AG04450 (cell line): ENCODE data around the gene RSRC2. TPM values are rescaled to one million over a fixed set of nuclear protein-coding genes. Genes with fewer than 3 reads are reported as not detected.

ENCODE experiments used
- CTCF ChIA-PET: fragments of 300-600, 350-600 bp; formaldehyde crosslinking; extraction: SDS; loops from one replicate; lab custom pipeline; 2022; ENCODE audit warnings: antibody characterized with exemption, inconsistent platforms; lab: Charles Lee
- POLR2A ChIA-PET: fragments of 350-600 bp; formaldehyde crosslinking; extraction: SDS; loops from one replicate; lab custom pipeline; 2021; ENCODE audit warnings: antibody characterized with exemption, inconsistent platforms; lab: Yijun Ruan, JAX
- DNase-seq: peaks from one replicate; pipeline ENCODE4 v3.0.0-alpha.2; 2011; ENCODE audit warnings: low read depth, low spot score
- H3K27ac ChIP-seq: one replicate; pipeline ENCODE4 v1.5.1; 2012; ENCODE audit warnings: low read depth, low read length, control low read depth
- H3K27me3 ChIP-seq: one replicate; pipeline ENCODE4 v1.6.0; 2012; ENCODE audit warnings: low read length; ENCODE audit not compliant: control insufficient read depth, insufficient read depth
- H3K4me3 ChIP-seq: 2 replicates; pipeline ENCODE4 v1.5.1; 2011; ENCODE audit warnings: mild to moderate bottlenecking, low read depth, low read length, control low read depth
- H3K9me3 ChIP-seq: 2 replicates; pipeline ENCODE4 v1.5.1; 2012; ENCODE audit warnings: low read length; ENCODE audit not compliant: control insufficient read depth, insufficient read depth
- polyA plus RNA-seq: library from polyadenylated mRNA; depleted of rRNA; stranded (reverse); fragments of >200 nt; gene quantifications from 2 replicates; pipeline ENCODE4 v1.2.3, GENCODE V29; 2011
- TF ChIP-seq, protein P1 (sequence below): IDR thresholded peaks from 2 replicates; pipeline ENCODE4 v1.5.1; 2011; ENCODE audit warnings: low read depth, low read length, control low read depth, inconsistent platforms

The RSRC2 gene
- polyA plus RNA-seq, 1 experiment: 45.9 TPM

DNA sequence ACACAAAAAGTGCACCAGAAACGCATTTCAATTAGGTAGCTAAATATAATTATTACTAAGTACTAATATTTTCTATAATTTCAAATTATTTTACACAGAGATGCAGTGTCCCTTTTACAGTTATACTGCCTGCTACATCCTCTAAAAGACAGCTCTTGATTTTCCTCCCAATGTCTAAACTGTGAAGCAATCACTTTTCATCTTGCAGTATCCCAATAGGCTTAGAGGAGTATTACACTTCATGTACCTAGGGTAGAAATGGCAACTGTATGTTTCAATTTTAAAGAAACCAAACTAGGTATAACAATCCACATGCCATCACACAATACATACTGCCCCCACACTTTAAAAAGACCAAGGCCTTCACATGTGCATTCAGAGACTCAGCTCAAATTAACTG lies 7.3 kb downstream of the RSRC2 start:
- no peak for DNase-seq
- Histone ChIP-seq H3K4me3 (no peak overlapping the region), H3K27ac (no peak overlapping the region), H3K27me3 (no peaks in the 10 kb centered on the region), H3K9me3 (peaks cover 4% of the 10 kb centered on the region)
- POLR2A ChIA-PET: interaction anchor here (1.2 kb wide), 2 partner anchors 9 to 19 kb away, joined by 3 to 6 read pairs; partner anchors contain the start of gene ZCCHC8
- TF ChIP-seq, protein P1, sequence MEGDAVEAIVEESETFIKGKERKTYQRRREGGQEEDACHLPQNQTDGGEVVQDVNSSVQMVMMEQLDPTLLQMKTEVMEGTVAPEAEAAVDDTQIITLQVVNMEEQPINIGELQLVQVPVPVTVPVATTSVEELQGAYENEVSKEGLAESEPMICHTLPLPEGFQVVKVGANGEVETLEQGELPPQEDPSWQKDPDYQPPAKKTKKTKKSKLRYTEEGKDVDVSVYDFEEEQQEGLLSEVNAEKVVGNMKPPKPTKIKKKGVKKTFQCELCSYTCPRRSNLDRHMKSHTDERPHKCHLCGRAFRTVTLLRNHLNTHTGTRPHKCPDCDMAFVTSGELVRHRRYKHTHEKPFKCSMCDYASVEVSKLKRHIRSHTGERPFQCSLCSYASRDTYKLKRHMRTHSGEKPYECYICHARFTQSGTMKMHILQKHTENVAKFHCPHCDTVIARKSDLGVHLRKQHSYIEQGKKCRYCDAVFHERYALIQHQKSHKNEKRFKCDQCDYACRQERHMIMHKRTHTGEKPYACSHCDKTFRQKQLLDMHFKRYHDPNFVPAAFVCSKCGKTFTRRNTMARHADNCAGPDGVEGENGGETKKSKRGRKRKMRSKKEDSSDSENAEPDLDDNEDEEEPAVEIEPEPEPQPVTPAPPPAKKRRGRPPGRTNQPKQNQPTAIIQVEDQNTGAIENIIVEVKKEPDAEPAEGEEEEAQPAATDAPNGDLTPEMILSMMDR: no peak
- CTCF ChIA-PET: interaction anchor here (1.1 kb wide), 1 partner anchor 9 kb away, joined by 4 read pairs; no protein-coding TSS in a partner anchor

DNA sequence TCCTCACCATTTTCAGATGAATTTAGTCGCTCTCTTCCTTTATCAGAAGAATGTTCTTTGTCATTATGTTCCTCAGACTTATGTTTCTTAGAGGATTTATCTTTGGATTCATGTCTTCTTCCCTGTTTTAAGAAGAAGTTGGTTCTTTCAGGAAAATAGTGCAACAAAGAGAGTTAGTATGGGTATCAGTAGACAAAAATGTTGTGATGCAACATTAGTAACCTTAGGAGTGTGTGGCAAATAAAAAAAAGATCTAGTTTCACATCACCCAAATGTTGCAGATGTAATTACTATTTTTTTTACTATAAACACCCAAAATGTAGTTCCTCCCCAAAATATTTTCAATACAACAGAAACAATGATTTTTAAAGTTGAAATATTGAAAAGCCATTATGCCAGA lies 7.8 kb downstream of the RSRC2 start:
- Histone ChIP-seq H3K9me3 (peaks cover 4% of the 10 kb centered on the region), H3K4me3 (no peak overlapping the region), H3K27me3 (no peaks in the 10 kb centered on the region), H3K27ac (peak overlapping the region; percentile 22)
- TF ChIP-seq, protein P1: no peak
- ChIA-PET POLR2A (interaction anchor here (1.2 kb wide), 1 partner anchor 18 kb away, joined by 6 read pairs; the partner anchor contains the start of gene ZCCHC8), CTCF (no interaction called here)
- no peak for DNase-seq

DNA sequence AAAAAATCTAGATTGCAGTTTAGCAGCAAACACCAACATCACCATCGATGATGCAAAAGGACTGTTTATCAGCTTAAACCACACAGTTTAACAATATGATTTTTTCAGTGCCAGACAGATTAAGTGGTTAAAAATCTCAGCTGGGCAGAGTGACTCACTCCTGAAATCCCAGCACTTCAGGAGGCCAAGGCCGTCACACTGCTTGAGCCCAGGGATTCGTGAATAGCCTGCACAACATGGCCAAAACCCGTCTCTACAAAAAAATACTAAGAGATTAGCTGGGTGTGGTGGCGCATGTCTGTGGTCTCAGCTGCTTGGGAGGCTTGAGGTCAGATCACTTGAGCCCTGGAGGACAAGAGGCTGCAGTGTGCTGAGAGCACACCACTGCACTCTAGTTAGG lies 8.9 kb downstream of the RSRC2 start:
- CTCF ChIA-PET: no interaction called here
- TF ChIP-seq, protein P1: no peak
- Histone ChIP-seq H3K9me3 (peaks cover 4% of the 10 kb centered on the region), H3K27ac (peak overlapping the region; percentile 71), H3K27me3 (no peaks in the 10 kb centered on the region), H3K4me3 (no peak overlapping the region)
- POLR2A ChIA-PET: interaction anchor here (0.7 to 1.1 kb wide), 5 partner anchors 9 to 184 kb away, joined by 3 to 11 read pairs (median 5); partner anchors contain the start of genes KNTC1, RSRC2 and ZCCHC8
- peak; percentile 82 for DNase-seq

DNA sequence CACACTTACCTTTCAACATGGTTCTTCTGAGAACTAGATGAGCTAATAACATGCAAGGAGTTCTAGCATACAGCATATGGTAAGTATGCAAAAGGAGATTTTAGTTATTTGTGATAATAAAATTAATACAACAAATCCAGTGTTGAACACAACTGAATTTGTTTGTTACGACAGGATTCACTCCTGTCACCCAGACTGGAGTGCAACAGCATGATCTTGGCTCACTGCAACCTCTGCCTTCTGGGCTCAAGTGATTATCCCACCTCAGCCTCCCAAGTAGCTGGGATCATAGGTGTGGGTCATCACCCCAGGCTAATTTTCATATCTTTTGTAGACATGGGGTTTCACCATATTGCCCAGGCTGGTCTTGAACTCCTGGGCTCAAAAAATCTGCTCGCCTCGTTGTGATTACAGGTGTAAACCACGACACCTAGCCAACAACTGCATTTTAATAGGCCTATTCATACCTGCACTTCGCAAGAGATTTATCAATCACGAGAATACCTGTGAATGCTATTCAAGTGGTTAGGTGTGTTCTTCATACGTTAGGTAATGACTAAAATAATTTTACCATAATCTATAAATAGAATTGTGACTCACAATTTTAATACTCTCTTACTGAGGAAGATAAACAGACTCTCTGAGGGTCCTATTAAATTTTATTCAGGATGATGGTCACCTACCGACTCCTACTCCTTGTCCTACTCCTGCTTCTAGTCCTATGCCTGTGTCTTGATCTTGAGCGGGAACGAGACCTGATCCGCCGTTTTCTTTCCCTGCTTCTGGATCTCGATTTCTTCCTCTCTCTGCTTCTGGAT lies 10.0 kb downstream of the RSRC2 start:
- ChIA-PET CTCF (no interaction called here), POLR2A (no interaction called here)
- no peaks in the 10 kb centered on the region for H3K27me3 ChIP-seq
- no peak overlapping the region for H3K27ac ChIP-seq
- H3K9me3 ChIP-seq: peaks cover 4% of the 10 kb centered on the region
- TF ChIP-seq, protein P1: no peak
- no peak overlapping the region for H3K4me3 ChIP-seq
- DNase-seq: no peak

DNA sequence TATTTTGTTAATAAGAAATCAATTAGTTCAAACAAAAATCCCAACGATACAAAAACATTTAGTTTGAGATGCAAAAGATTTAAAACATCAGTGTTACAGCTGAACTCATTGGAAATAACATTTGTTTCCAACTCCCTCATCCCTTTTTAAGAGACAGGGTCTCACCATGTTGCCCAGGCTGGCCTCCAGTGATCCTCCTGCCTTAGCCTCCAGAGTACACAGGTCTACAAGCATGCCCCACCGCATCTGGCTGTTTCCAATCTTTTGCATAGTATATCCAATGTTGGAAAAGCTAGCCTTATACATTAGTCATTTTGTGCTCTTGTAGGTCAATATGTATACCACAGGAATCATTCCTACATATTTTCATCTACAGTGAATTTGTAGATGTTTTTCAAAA lies 11.5 kb downstream of the RSRC2 start:
- H3K9me3 ChIP-seq: peaks cover 4% of the 10 kb centered on the region
- no peak for DNase-seq
- TF ChIP-seq, protein P1: no peak
- no peaks in the 10 kb centered on the region for H3K27me3 ChIP-seq
- ChIA-PET CTCF (no interaction called here), POLR2A (interaction anchor here (0.7 to 3.3 kb wide), 3 partner anchors 8 to 14 kb away, joined by 3 to 24 read pairs (median 3); partner anchors contain the start of genes KNTC1, RSRC2 and ZCCHC8)
- no peak overlapping the region for H3K4me3 ChIP-seq
- H3K27ac ChIP-seq: no peak overlapping the region
